GM18505 (cell line): Measurements from ENCODE around the gene SEMA3F.
A peak's percentile ranks its signal among the peaks of the same experiment; 100 is the strongest.

Experiments used
- ATAC-seq: cut with Tn5 transposase; IDR thresholded peaks from one replicate; pipeline ENCODE4 v1.9.1; 2021; ENCODE audit not compliant: unreplicated experiment
- POLR2A ChIP-seq: IDR thresholded peaks from 4 replicates; pipeline ENCODE4 v1.6.1; 2011; ENCODE audit warnings: borderline replicate concordance; ENCODE audit not compliant: insufficient read depth, insufficient read length; ENCODE audit errors: extremely low read depth

The SEMA3F gene

GRCh38 chr3:50154840-50155490 is at the start of gene SEMA3F:
SEMA3F (plus strand) TSS chr3:50155324; CDS start chr3:50159623, 4,299 bp downstream.
- peak; percentile 67 for ATAC-seq
- TF ChIP-seq POLR2A, result no peak

GRCh38 chr3:50111757-50112156 is 43.4 kb upstream of the SEMA3F start:
- ATAC-seq, result no peak

GRCh38 chr3:50112462-50112861 is 42.7 kb upstream of the SEMA3F start:
- TF ChIP-seq POLR2A, result no peak
- ATAC-seq, result no peak

More at GRCh38 chr3:50111757-50112156, 43.4 kb upstream of the SEMA3F start:
- TF ChIP-seq POLR2A, result no peak

GRCh38 chr3:50117120-50117519 is 38.0 kb upstream of the SEMA3F start:
- no peak for TF ChIP-seq POLR2A
- ATAC-seq, result no peak

GRCh38 chr3:50118237-50118636 is 36.9 kb upstream of the SEMA3F start:
- no peak for TF ChIP-seq POLR2A
- no peak for ATAC-seq

GRCh38 chr3:50119786-50120185 is 35.3 kb upstream of the SEMA3F start:
- TF ChIP-seq POLR2A, result no peak
- no peak for ATAC-seq

GRCh38 chr3:50120364-50121071 is 34.6 kb upstream of the SEMA3F start:
- ATAC-seq, result no peak
- TF ChIP-seq POLR2A, result no peak

GRCh38 chr3:50121072-50122032 is 33.8 kb upstream of the SEMA3F start:
- peak; percentile 41 for TF ChIP-seq POLR2A
- no peak for ATAC-seq

GRCh38 chr3:50122071-50122470 is 33.1 kb upstream of the SEMA3F start:
- TF ChIP-seq POLR2A, result no peak
- ATAC-seq, result no peak

GRCh38 chr3:50122661-50123391 is 32.3 kb upstream of the SEMA3F start:
- ATAC-seq, result no peak
- no peak for TF ChIP-seq POLR2A

- ATAC-seq, result no peak
- TF ChIP-seq POLR2A, result no peak
Observed at GRCh38 chr3:50123394-50124051, 31.6 kb upstream of the SEMA3F start.
